Body of pancreas (tissue), 4 donors: ENCODE measurements around the gene SEC22C. TPM values are rescaled to one million over a fixed set of nuclear protein-coding genes. Genes with fewer than 3 reads are reported as not detected.

Experiments
- ATAC-seq: fragments of 150-250 bp; one replicate; pipeline ENCODE4 v1.9.1; 2016
- DNase-seq, 4 donors: peaks; one replicate each; pipeline ENCODE4 v3.0.0-alpha.2; 2019
- H3K27ac ChIP-seq, 4 donors: fragments of 200-600 bp; sonication (generic); 1 replicate in 3 of 4; 2 replicates in 1 of 4; pipeline versions ENCODE4 v1.5.1 to v1.6.1; 2016 to 2019; ENCODE audit warnings: mild to moderate bottlenecking in 1 of 4, mixed read lengths in 1 of 4, moderate library complexity in 1 of 4
- H3K27me3 ChIP-seq, 2 donors: fragments of 200-600 bp; sonication (generic); one replicate each; pipeline ENCODE4 v1.6.0; 2016; ENCODE audit warnings: mild to moderate bottlenecking in 1 of 2
- H3K36me3 ChIP-seq, 2 donors: fragments of 200-600 bp; sonication (generic); replicated peaks in 1 of 2; 2 replicates each; pipeline ENCODE4 v1.5.1; 2016; ENCODE audit warnings: low read depth in 2 of 2; ENCODE audit not compliant: insufficient read depth in 1 of 2
- H3K4me1 ChIP-seq: fragments of 200-600 bp; sonication (generic); one replicate; pipeline ENCODE4 v1.6.0; 2016
- H3K4me3 ChIP-seq, 2 donors: fragments of 200-600 bp; sonication (generic); 1 replicate in 1 of 2; 2 replicates in 1 of 2; pipeline ENCODE4 v1.5.1; 2016 to 2019
- H3K9me3 ChIP-seq, 3 donors: fragments of 200-600 bp; sonication (generic); 1 replicate in 2 of 3; 2 replicates in 1 of 3; pipeline ENCODE4 v1.5.1; 2016
- POLR2A ChIP-seq, 3 donors: fragments of 450-650 bp; IDR thresholded peaks; one replicate each; pipeline ENCODE4 v1.6.1; 2016; ENCODE audit warnings: antibody characterized with exemption in 3 of 3, mild to moderate bottlenecking in 2 of 3
- WGBS, 2 donors: methylation state at CpG; one replicate each; pipeline ENCODE4 v1.1.5; 2017; 5-methylcytosine and 5-hydroxymethylcytosine counted together
- intact Hi-C: fragments of 100-400 bp; cut with DNase I; formaldehyde crosslinking; loops from one replicate; pipeline ENCODE4 v1.15.1; 2023
- total RNA-seq, 2 donors: library from RNA; depleted of rRNA; stranded (reverse); fragments of >200 nt; gene quantifications; one replicate each; pipeline ENCODE4 v1.1.0, GENCODE V29; 2016
- TF ChIP-seq, protein P1 (sequence below), 7 experiments: fragments of 450-650 bp in 4 of 7; fragments of 200-600 bp in 3 of 7; sonication (generic) in 3 of 7; IDR thresholded peaks; one replicate each; pipeline ENCODE4 v1.5.1; 2016 to 2019; ENCODE audit warnings: antibody characterized with exemption in 7 of 7

SEC22C gene
- total RNA-seq, 2 donors from 2014 or later, result 23.1 to 30.9 TPM

DNA sequence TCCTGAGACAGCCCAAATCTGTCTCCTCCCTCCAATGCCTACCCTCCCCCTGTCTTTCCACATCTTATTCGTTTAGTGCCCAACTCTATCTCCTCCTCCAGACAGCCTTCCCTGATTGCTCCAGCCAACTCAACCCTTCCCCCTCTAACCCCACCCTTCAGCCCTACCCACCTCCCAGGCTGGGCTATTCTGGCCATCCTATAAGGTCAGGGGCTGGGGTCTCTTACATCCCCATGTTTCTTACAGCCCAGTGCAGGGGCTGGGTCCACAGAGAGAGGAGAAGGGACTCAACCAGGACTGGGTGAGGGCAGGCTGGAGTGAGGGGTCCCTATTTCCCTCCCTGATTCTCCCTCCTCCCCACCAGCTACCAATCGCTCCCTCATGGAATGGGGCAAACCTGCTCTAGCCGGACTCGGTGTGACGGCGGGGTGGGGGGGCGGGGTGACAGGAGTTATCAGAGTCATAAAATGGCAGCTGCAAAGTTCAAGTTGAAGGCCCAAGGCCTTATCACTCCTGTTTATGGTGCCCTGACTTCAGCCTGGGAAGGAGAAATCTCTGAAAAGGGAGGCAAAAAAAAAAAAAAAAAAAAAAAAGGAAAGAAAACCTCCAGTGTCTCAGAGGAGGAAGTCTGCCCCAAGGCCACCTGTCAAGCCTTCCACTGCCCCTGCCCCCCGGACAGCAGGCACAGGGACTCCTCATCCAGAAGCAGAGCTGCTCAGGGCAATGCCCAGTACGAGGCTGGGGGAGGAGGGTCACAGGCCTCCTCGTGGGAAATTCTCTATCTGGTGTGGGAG, 77.2 kb downstream of the SEC22C start:
- no peak overlapping the region for H3K27ac ChIP-seq
- intact Hi-C loops, result loop anchor here (5.0 kb wide), 1 partner anchor 33 kb away; no protein-coding TSS in a partner anchor
- no peaks in the 10 kb centered on the region for H3K9me3 ChIP-seq
- WGBS, 2 donors, result 72 to 79% methylated on average over 10 of the region's 10 CpGs
- DNase-seq, result peak in 3 of 4 donors; percentile 5 to 15 (median 10)
- no peak for ATAC-seq
- H3K4me1 ChIP-seq, result peaks cover 31% of the 10 kb centered on the region
- H3K4me3 ChIP-seq, result no peak overlapping the region
- no peaks in the 10 kb centered on the region for H3K36me3 ChIP-seq
- TF ChIP-seq, protein P1, sequence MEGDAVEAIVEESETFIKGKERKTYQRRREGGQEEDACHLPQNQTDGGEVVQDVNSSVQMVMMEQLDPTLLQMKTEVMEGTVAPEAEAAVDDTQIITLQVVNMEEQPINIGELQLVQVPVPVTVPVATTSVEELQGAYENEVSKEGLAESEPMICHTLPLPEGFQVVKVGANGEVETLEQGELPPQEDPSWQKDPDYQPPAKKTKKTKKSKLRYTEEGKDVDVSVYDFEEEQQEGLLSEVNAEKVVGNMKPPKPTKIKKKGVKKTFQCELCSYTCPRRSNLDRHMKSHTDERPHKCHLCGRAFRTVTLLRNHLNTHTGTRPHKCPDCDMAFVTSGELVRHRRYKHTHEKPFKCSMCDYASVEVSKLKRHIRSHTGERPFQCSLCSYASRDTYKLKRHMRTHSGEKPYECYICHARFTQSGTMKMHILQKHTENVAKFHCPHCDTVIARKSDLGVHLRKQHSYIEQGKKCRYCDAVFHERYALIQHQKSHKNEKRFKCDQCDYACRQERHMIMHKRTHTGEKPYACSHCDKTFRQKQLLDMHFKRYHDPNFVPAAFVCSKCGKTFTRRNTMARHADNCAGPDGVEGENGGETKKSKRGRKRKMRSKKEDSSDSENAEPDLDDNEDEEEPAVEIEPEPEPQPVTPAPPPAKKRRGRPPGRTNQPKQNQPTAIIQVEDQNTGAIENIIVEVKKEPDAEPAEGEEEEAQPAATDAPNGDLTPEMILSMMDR (IDR thresholded peaks at IDR 0.05), result no peak
- no peak for TF ChIP-seq POLR2A (IDR thresholded peaks at IDR 0.05)
- peaks cover 0 to 4% of the 10 kb centered on the region in 2 donors for H3K27me3 ChIP-seq

DNA sequence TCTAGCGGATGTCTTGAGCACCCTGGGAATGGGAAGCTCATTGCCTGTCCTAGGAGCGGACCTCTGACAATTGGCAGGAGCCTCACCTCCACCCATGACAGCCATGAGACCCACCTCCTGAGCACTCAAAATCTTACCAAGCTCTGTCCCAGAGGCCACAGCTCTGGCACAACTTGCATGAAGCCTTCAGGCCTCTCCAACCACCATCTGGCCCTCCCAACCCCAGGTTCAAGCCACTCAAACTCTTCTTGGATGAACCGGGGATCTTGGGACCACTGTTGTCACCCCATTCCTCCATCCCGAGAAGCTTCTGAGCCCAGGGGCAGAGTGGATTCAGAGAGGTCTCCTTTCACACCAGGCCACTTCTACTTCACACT, 77.8 kb downstream of the SEC22C start:
- H3K27me3 ChIP-seq, result peaks cover 0 to 4% of the 10 kb centered on the region in 2 donors
- 89 to 98% methylated on average over 2 to 4 of the region's 4 CpGs for WGBS, 2 donors
- no peak for ATAC-seq
- peak in 3 of 4 donors; percentile 2 to 9 (median 6) for DNase-seq
- no peak overlapping the region for H3K4me3 ChIP-seq
- TF ChIP-seq, protein P1 (IDR thresholded peaks at IDR 0.05), result no peak
- TF ChIP-seq POLR2A (IDR thresholded peaks at IDR 0.05), result no peak
- H3K27ac ChIP-seq, result no peak overlapping the region
- peaks cover 31% of the 10 kb centered on the region for H3K4me1 ChIP-seq
- intact Hi-C loops, result loop anchor here (5.0 kb wide), 1 partner anchor 33 kb away; no protein-coding TSS in a partner anchor
- no peaks in the 10 kb centered on the region for H3K36me3 ChIP-seq
- H3K9me3 ChIP-seq, result no peaks in the 10 kb centered on the region

GRCh38 chr3:42503251-42503924, 78.4 kb downstream of the SEC22C start:
- intact Hi-C loops, result loop anchor here (5.0 kb wide), 1 partner anchor 34 kb away; no protein-coding TSS in a partner anchor
- DNase-seq (peak in 2 of 4 donors; percentile 1 to 3), ATAC-seq (no peak)
- Histone ChIP-seq H3K4me3 (no peak overlapping the region), H3K27ac (no peak overlapping the region), H3K27me3 (peaks cover 0 to 4% of the 10 kb centered on the region in 2 donors), H3K9me3 (no peaks in the 10 kb centered on the region), H3K36me3 (no peaks in the 10 kb centered on the region), H3K4me1 (peaks cover 31% of the 10 kb centered on the region)
- 78 to 86% methylated on average over 4 of the region's 4 CpGs for WGBS, 2 donors
- TF ChIP-seq POLR2A (IDR thresholded peaks at IDR 0.05), result no peak
- TF ChIP-seq, protein P1 (IDR thresholded peaks at IDR 0.05), result no peak

GRCh38 chr3:42502429-42503250, 79.1 kb downstream of the SEC22C start, which contains the start of gene VIPR1:
Gene VIPR1, plus strand, starts transcription at chr3:42502643. Its CDS starts 93 bp downstream, at chr3:42502736.
- peak; percentile 97 for ATAC-seq
- Histone ChIP-seq H3K27me3 (peaks cover 0 to 4% of the 10 kb centered on the region in 2 donors), H3K4me3 (peak within 1 kb of the TSS in 1 of 2 donors; percentile 24), H3K36me3 (no peaks in the 10 kb centered on the region), H3K27ac (no peak within 1 kb of the TSS), H3K9me3 (no peaks in the 10 kb centered on the region), H3K4me1 (peaks cover 27% of the 10 kb centered on the region)
- 14 to 42% methylated on average over 14 to 45 of the region's 69 CpGs for WGBS, 2 donors
- TF ChIP-seq, protein P1 (IDR thresholded peaks at IDR 0.05), result peak in 1 of 7 experiments; percentile 11
- peak in 2 of 3 donors; percentile 19 to 44 for TF ChIP-seq POLR2A (IDR thresholded peaks at IDR 0.05)
- intact Hi-C loops, result loop anchor here (5.0 kb wide), 1 partner anchor 35 kb away; no protein-coding TSS in a partner anchor
- peak; percentile 91 to 93 (median 92) for DNase-seq
